Astrocyte (in vitro differentiated cells and primary cell): ENCODE measurements around the gene GNG12.

Source experiments
- EZH2 ChIP-seq: IDR thresholded peaks from 2 replicates; pipeline ENCODE4 v1.6.1; 2012; ENCODE audit warnings: mild to moderate bottlenecking, low read length, inconsistent platforms; ENCODE audit not compliant: insufficient read depth
- TF ChIP-seq, protein P1 (sequence below): IDR thresholded peaks from 2 replicates; pipeline ENCODE4 v1.5.1; 2011; ENCODE audit warnings: low read depth, mild to moderate bottlenecking, inconsistent platforms, low read length, moderate library complexity; ENCODE audit not compliant: insufficient read depth

- no peak for TF ChIP-seq EZH2
- TF ChIP-seq, protein P1, sequence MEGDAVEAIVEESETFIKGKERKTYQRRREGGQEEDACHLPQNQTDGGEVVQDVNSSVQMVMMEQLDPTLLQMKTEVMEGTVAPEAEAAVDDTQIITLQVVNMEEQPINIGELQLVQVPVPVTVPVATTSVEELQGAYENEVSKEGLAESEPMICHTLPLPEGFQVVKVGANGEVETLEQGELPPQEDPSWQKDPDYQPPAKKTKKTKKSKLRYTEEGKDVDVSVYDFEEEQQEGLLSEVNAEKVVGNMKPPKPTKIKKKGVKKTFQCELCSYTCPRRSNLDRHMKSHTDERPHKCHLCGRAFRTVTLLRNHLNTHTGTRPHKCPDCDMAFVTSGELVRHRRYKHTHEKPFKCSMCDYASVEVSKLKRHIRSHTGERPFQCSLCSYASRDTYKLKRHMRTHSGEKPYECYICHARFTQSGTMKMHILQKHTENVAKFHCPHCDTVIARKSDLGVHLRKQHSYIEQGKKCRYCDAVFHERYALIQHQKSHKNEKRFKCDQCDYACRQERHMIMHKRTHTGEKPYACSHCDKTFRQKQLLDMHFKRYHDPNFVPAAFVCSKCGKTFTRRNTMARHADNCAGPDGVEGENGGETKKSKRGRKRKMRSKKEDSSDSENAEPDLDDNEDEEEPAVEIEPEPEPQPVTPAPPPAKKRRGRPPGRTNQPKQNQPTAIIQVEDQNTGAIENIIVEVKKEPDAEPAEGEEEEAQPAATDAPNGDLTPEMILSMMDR, result no peak
Observed at GRCh38 chr1:67863637-67864036, 30.4 kb upstream of the GNG12 start.
